Ramos (cell line): Measurements from ENCODE around the gene UQCR11.
"Not testable (repeated sequence)": the region's sequence is repeated elsewhere in the genome, so short reads cannot be mapped to it uniquely, and the experiment has no call there.

Source experiments
- in situ Hi-C: fragments of 300-500 bp; cut with MboI; formaldehyde crosslinking; loops from one replicate; pipeline ENCODE4 v1.14.3; 2022; ENCODE audit warnings: low sequenced_read_pairs; ENCODE audit not compliant: unreplicated experiment

UQCR11 gene

GRCh38 chr19:1605236-1606137 lies at the start of gene UQCR11:
TSS of gene UQCR11 (minus strand) at chr19:1605462. CDS start at chr19:1605409, 53 bp downstream.
- in situ Hi-C loops, result no loop called here

GRCh38 chr19:1654178-1654792 lies 49.0 kb upstream of the UQCR11 start:
- in situ Hi-C loops, result loop anchor here (25.0 kb wide), 1 partner anchor 433 kb away; the partner anchor contains the start of genes IZUMO4 and MOB3A

- in situ Hi-C loops, result loop anchor here (25.0 kb wide), 1 partner anchor 434 kb away; the partner anchor contains the start of genes IZUMO4 and MOB3A
Observed at GRCh38 chr19:1653300-1653628, 48.0 kb upstream of the UQCR11 start.

- in situ Hi-C loops, result loop anchor here (25.0 kb wide), 1 partner anchor 435 kb away; the partner anchor contains the start of genes IZUMO4 and MOB3A
Observed at GRCh38 chr19:1652471-1653299, 47.4 kb upstream of the UQCR11 start, which contains the start of gene TCF3. TSS of gene TCF3 (minus strand) at chr19:1652615. CDS start at chr19:1650248, 2,367 bp downstream.

GRCh38 chr19:1651568-1652291 lies 46.5 kb upstream of the UQCR11 start:
- in situ Hi-C loops, result loop anchor here (25.0 kb wide), 1 partner anchor 436 kb away; the partner anchor contains the start of genes IZUMO4 and MOB3A

GRCh38 chr19:1650650-1651567 lies 45.6 kb upstream of the UQCR11 start:
- in situ Hi-C loops, result loop anchor here (25.0 kb wide), 1 partner anchor 436 kb away; the partner anchor contains the start of genes IZUMO4 and MOB3A

- in situ Hi-C loops, result loop anchor here (25.0 kb wide), 1 partner anchor 437 kb away; the partner anchor contains the start of genes IZUMO4 and MOB3A
Observed at GRCh38 chr19:1649706-1650649, 44.7 kb upstream of the UQCR11 start.

- in situ Hi-C loops, result no loop called here
Observed at GRCh38 chr19:1648920-1649541, 43.8 kb upstream of the UQCR11 start.

- in situ Hi-C loops, result no loop called here
Observed at GRCh38 chr19:1648459-1648849, 43.2 kb upstream of the UQCR11 start.

- in situ Hi-C loops, result no loop called here
Observed at GRCh38 chr19:1647501-1648458, 42.5 kb upstream of the UQCR11 start.

- in situ Hi-C loops, result no loop called here
Observed at GRCh38 chr19:1646659-1647453, 41.6 kb upstream of the UQCR11 start.

GRCh38 chr19:1646149-1646548 lies 40.9 kb upstream of the UQCR11 start:
- in situ Hi-C loops, result no loop called here

- in situ Hi-C loops, result no loop called here
Observed at GRCh38 chr19:1645299-1645698, 40.0 kb upstream of the UQCR11 start.

- in situ Hi-C loops, result no loop called here
Observed at GRCh38 chr19:1644070-1644469, 38.8 kb upstream of the UQCR11 start.

- in situ Hi-C loops, result not testable (repeated sequence)
Observed at GRCh38 chr19:1640893-1641448, 35.7 kb upstream of the UQCR11 start.
